Measurements from ENCODE around the gene BPTF.
"Not testable (repeated sequence)": the region's sequence is repeated elsewhere in the genome, so short reads cannot be mapped to it uniquely, and the experiment has no call there.

The BPTF gene

GRCh38 chr17:68019336-68019674, 194.0 kb downstream of the BPTF start:
- no peak for DNase-seq

GRCh38 chr17:68019675-68020408, 194.5 kb downstream of the BPTF start:
- DNase-seq = peak; percentile 70

- DNase-seq = no peak
Measured at GRCh38 chr17:68020409-68020756, 195.1 kb downstream of the BPTF start.

GRCh38 chr17:68020791-68021190, 195.5 kb downstream of the BPTF start:
- not testable (repeated sequence) for DNase-seq

GRCh38 chr17:68021963-68022362, 196.7 kb downstream of the BPTF start:
- no peak for DNase-seq

- DNase-seq = not testable (repeated sequence)
Measured at GRCh38 chr17:68022547-68022946, 197.2 kb downstream of the BPTF start.

- DNase-seq = no peak
Measured at GRCh38 chr17:68029512-68030215, 204.4 kb downstream of the BPTF start.
